Superior temporal gyrus (tissue), 1 donor: ENCODE data around the gene VSTM2A.

Source experiments
- DNase-seq: peaks from one replicate; pipeline ENCODE4 v3.0.0-alpha.2; 2016; ENCODE audit errors: extremely low spot score

VSTM2A gene

GRCh38 chr7:54615537-54615936 lies 73.4 kb downstream of the VSTM2A start:
- DNase-seq: no peak
